ENCODE measurements around the gene SEMA3F.

Gene SEMA3F

GRCh38 chr3:50155891-50156290 is 767 bp downstream of the SEMA3F start:
- DNase-seq (ENCODE audit: low spot score): no peak

GRCh38 chr3:50156549-50157493 is 1.7 kb downstream of the SEMA3F start:
- no peak for DNase-seq (ENCODE audit: low spot score)

DNA sequence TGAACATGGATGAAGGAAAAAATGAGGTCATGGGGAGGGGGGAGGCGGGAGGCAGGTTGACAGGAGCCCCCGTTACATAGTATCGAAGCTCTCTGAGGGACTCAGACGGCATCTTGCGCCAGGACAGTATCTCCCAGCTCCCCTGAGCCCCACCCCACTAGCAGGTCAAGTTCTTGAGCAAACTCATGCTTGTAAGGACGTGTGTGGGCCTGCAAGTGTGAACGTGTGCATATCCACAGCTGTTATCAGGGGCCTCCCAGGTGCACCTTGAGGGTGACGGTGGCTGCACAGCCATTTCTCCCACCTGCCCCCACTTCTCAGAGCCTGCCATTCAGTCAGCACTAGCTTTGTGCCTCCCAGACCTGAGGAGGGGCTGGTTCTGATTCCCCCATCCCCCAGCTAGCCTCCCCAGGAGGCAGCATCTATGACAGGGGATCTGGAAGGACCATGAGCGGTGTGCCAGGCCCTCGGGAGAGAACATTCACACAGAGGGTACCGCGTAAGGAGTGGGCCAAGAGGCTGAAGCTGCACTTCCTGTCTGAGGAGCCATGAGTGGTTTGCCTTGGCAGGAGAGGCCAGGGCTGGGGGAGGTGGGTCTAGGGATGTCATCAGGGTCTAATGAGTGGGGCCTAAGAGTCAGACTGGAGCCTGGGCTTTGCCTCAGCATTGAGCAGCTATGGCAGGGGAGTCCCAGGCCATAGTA is 2.9 kb downstream of the SEMA3F start:
- DNase-seq (ENCODE audit: low spot score): no peak

DNA sequence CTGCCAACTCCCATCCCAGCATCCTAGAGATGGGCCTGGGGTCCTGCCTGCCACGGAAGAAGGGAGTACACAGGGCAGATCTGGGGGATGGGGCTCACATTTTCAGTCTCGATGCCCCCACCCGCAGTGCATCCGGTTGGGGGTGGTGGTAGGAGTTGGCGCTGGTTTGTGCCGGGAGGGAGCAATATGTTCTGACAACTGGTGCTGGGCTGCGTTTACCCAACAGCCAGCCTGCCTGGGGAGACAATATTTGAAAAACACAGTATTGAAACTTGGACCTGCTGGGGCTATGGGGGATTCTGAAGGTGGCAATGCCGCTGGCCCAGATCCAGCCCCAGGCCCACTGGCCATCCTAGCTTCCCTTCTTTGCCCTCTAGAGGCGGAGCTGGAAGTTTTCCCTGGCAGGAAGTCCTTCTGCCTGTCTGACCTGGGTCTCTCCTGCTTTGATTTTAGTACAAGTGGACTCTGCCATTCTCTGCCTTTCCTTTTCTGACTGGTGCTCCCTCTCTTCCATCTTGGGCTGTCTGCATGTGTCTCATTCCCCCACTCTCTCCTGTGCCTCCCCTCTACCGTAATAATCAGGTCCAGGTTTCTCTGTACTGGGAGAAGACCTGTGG is 3.5 kb downstream of the SEMA3F start:
- no peak for DNase-seq (ENCODE audit: low spot score)

DNA sequence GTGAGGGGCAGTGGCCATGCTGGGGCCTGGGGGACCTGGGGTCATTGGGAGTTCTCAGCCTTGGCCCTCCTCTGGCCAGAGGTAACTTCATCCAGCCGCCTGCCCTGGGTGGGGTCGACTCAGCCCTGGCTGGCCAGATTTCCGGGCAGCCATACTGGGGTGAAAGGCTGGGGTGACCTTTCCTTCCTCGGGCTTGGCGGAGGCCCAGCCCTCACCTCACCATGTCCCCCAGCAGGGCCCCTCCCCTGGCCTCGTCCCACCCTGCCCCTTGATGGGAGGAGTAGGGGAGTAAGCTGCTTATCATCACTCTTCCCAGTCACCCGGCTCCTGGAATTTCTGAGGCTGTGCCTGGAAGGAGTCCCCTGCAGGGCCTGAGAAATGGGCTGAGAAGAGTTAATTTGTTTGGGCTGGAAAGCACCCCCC is 5.4 kb downstream of the SEMA3F start:
- DNase-seq (ENCODE audit: low spot score): no peak

GRCh38 chr3:50161320-50161719 is 6.2 kb downstream of the SEMA3F start:
- no peak for DNase-seq (ENCODE audit: low spot score)

DNA sequence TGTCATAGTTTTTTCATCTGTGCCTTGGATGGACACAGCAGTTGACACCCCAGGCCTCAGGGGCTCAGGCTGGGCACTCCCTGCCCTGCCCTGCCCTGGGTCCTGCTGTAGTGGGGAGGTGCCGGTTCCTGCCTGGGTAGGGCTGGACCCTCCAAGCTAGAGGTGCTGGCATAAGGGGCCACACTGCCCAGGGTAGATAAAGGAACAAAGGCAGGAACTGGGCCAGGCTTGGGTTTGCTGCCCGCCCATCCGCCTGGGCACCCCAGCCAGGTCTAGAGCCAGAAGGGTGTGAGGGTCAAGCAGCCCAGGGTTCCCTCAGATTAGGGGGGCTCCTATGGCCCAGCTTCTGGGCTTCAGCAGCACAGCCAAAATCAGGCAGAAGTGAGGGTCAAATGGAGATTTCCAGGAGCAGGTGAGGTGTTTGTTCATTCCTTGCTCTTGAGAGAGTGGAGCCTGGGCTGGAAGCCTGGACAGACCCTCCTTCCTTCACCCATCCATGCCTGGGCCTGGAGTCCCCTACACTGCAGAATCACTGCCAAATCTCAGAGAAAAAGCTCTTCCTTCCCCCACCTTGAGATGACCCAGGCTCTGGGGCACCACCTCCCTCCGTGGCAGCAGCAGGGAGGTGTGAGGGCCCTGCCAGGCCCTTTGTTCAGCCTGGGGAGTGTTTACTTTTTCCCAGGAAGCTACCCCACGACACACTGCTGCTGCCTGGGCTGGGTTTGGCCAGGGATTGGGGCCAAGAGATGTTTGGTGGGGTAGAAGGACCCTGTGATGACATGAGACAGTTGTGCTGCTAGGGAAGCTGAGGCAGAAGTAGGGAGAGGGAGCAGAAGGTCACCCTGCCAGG is 7.1 kb downstream of the SEMA3F start:
- DNase-seq (ENCODE audit: low spot score): no peak

- no peak for DNase-seq (ENCODE audit: low spot score)
Observed at GRCh38 chr3:50163572-50164455, 8.7 kb downstream of the SEMA3F start.

GRCh38 chr3:50164481-50164880 is 9.4 kb downstream of the SEMA3F start:
- DNase-seq (ENCODE audit: low spot score): no peak

DNA sequence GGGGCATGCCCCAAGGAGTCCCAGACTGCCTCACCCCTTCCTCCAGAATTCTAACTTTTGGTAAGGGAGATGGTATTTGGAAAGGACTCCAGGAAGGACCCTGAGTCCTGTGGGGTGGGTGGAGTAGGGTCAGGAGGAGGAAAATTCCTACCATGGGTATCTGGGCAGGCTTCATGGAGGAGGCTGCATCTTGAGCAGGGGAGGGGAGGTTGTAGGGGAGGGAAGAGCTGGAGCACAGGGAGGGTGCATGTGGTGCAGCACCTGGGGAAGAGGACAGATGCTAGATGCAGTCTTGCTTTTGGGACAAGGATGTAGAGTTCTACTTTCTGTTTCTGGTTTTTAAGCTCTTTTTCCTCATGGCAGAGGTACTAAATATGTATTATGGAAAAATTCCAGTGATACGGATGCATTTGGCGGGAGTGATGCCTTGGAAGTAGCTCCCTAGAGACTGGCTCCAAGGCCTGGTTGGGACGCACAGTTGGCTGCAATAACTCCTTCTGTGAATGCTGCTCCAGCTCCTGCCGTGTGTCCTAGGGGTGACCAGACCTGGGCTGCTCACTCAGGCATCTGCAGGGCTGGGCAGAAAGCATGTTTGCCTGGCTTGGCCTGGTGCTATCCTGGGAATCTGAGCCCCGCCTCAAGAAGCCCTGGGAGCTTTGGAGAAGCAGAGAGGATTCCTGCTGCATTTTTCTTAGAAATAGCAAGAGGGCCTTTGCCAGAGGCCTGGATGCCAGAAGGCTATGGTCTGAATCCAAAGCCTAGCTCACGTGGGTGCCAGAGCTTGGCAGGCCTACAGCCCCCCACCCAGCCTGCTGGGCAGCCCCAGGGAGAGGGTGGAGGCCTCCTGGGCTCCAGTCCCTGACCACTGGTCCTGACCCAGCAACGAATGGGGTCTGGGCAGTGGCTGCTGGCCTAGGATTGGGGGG is 10.1 kb downstream of the SEMA3F start:
- DNase-seq (ENCODE audit: low spot score): no peak

DNA sequence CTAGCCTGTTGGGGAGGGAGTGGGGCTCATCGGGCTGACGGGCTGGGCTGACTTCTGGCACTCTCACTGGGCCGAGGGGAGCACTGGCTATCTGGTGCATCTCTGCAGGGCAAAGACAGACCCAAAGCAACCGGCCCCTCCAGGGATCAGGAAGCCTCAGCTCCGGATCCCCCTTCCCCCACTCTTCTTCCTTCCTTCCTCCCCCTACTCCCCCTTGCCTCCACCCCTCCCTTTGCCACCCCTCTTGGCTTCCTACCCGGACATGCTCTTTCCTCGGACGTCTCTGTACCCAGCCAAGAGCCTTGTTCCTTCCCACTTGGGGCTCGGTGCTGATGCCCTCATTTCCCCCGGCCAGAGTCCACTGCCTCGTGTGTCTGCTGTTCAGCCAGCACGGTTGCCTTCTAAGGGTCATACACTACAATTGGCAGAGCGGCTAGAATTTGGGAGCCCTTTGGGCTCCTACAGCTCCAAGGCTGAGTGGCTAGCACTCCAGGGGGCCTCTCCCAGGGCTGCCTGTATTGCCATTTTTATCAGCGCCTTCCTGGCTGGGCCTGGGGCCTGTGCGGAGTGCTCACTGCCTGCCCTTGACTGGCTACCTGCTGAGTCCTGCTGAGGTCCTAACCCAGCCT is 10.9 kb downstream of the SEMA3F start:
- DNase-seq (ENCODE audit: low spot score): no peak

- no peak for DNase-seq (ENCODE audit: low spot score)
Observed at GRCh38 chr3:50166620-50167019, 11.5 kb downstream of the SEMA3F start.

DNA sequence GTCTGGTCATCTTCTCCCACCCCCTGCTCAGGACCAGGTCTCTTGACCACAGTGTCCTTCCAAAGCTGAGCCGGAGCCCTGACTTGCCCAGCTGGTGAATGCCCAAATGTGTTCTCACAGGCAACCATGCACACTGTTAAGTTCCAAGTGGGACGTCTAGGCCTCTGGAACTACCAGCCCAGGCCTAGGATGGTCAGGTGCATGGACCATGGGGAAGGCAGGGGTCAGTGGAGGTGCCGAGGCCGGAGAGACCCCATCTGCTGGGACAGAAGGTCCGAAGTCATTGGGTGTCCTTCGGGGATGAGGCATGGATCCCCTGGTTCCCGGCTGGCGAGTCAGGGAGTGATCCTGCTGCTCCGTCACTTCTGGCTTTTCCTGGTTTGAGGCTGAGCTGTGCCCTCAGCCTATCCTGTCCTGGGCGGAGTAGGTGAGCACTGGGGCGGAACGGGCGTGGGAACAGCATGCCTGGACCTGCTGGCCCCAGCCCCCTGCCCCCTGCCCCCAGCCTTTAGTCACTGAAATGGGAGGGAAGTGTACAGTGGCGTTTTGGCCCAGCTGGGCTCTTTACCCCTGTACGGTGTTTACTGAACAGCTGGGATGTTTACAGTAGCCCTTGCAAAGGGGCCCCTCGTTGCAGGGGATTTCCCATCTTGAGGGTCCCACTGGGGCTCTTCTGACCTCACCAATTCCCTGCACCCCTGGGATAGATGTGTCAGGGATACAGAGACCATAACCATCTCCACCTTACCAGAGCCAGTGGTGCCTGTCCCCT is 12.1 kb downstream of the SEMA3F start:
- no peak for DNase-seq (ENCODE audit: low spot score)

- DNase-seq (ENCODE audit: low spot score): no peak
Observed at GRCh38 chr3:50167841-50168209, 12.7 kb downstream of the SEMA3F start.

- no peak for DNase-seq (ENCODE audit: low spot score)
Observed at GRCh38 chr3:50168388-50168787, 13.3 kb downstream of the SEMA3F start.

- no peak for DNase-seq (ENCODE audit: low spot score)
Observed at GRCh38 chr3:50168791-50169190, 13.7 kb downstream of the SEMA3F start.

DNA sequence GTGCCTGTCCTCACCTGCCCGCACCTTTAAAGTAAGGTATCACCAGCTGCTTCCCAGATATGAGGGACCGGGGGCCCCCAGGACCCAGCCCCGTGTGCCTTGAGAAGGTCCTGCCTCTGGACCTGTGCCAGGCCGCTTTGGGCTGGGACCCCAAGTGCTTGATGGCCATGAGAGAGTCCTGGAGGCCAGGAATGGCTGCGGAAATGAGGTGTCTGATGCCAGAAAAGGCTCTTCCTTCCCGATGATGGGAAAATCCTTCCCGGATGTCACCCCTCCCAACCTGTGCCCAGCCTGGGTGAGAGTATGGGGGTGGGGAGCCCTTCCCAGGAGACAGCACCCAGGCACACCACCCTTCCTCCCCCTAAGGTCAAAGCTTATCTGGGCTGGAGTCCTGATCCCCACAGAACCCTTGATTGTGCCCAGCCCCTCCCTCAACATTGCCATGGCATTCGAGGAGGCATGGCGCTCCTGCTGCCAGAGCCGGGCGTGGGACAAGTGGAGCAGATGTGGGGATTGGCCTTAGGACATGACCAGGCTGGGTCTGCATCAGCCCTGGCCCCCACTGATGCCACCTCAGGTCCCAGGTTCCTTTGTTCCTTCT is 14.2 kb downstream of the SEMA3F start:
- no peak for DNase-seq (ENCODE audit: low spot score)

GRCh38 chr3:50169858-50170257 is 14.7 kb downstream of the SEMA3F start:
- DNase-seq (ENCODE audit: low spot score): no peak
